ENCODE data around the gene PDCD1LG2. TPM values are rescaled to one million over a fixed set of nuclear protein-coding genes. Genes with fewer than 3 reads are reported as not detected.

The PDCD1LG2 gene
- total RNA-seq, 4 donors from 2014 or later = 0.44 to 3.1 (median 1.9) TPM

DNA sequence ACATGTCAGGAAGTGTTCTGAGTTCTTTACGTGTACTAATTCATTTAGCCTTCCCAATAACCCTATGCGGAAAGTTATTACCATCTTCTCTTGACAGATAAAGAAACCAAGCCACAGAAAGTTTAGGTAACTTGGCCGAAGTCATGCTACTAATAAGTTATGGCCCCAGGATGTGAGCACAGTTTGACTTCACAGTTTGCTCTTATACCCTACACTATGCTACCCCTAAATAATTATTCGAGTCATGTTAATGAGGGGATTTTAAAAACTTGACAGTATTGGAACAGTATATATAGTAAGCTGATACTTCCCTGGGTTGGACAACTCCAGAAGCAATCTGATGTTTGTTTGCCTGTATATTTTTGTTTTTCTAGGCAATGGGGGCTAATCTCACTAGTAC, 29.4 kb upstream of the PDCD1LG2 start:
- Histone ChIP-seq H3K27me3 (no peaks in the 10 kb centered on the region), H3K9me3 (peaks cover 0 to 7% (median 0%) of the 10 kb centered on the region in 4 donors), H3K4me1 (no peaks in the 10 kb centered on the region), H3K4me3 (no peak overlapping the region), H3K27ac (no peak overlapping the region), H3K36me3 (no peaks in the 10 kb centered on the region)
- no peak for TF ChIP-seq EP300 (IDR thresholded peaks at IDR 0.05)
- TF ChIP-seq POLR2A (IDR thresholded peaks at IDR 0.05) = no peak
- TF ChIP-seq, protein P1, sequence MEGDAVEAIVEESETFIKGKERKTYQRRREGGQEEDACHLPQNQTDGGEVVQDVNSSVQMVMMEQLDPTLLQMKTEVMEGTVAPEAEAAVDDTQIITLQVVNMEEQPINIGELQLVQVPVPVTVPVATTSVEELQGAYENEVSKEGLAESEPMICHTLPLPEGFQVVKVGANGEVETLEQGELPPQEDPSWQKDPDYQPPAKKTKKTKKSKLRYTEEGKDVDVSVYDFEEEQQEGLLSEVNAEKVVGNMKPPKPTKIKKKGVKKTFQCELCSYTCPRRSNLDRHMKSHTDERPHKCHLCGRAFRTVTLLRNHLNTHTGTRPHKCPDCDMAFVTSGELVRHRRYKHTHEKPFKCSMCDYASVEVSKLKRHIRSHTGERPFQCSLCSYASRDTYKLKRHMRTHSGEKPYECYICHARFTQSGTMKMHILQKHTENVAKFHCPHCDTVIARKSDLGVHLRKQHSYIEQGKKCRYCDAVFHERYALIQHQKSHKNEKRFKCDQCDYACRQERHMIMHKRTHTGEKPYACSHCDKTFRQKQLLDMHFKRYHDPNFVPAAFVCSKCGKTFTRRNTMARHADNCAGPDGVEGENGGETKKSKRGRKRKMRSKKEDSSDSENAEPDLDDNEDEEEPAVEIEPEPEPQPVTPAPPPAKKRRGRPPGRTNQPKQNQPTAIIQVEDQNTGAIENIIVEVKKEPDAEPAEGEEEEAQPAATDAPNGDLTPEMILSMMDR (IDR thresholded peaks at IDR 0.05) = no peak
- WGBS, 2 donors = 87 to 93% methylated on average over 4 of the region's 4 CpGs
- DNase-seq (ENCODE audit: low spot score in 2 of 2) = no peak

DNA sequence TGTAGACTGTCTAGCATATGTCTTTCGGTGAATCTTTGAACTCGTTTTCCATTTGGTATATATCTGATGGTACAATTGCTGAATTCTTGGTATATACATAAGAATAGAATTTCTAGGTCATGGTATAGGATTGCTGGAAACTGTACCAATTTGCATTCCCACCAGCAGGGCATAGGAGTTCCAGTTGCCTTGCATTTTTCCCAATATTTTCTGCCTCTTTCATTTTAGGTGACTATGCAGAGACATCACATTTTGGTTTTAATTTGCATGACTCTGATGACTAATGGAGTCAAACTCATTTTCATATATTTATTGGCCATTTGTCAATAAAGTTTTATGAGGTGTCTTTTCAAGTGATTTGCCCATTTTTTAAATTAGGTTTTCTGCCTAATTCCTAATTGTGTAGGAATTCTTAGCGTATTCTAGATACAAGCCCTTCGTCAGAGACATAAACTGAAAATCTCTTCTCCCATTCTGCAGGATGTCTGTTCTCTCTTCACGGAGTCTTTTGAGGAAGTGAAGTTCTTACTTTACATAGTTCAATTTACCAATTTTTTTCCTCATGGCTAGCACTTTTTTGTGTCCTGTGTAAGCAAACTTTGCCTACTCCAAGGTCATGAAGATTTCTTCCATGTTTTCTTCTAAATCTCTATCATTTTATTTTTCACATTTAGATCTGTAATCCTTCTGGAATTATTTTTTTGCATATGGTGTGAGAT, 28.9 kb upstream of the PDCD1LG2 start:
- WGBS, 2 donors = 87 to 92% methylated on average over 5 of the region's 5 CpGs
- peaks cover 0 to 7% (median 0%) of the 10 kb centered on the region in 4 donors for H3K9me3 ChIP-seq

GRCh38 chr9:5482194-5482593, 28.1 kb upstream of the PDCD1LG2 start:
- 90 to 92% methylated on average over 8 of the region's 8 CpGs for WGBS, 2 donors
- no peaks in the 10 kb centered on the region for H3K4me1 ChIP-seq
- H3K27ac ChIP-seq = no peak overlapping the region
- peaks cover 0 to 4% (median 0%) of the 10 kb centered on the region in 4 donors for H3K9me3 ChIP-seq
- H3K36me3 ChIP-seq = no peaks in the 10 kb centered on the region
- TF ChIP-seq POLR2A (IDR thresholded peaks at IDR 0.05) (no peak), EP300 (IDR thresholded peaks at IDR 0.05) (no peak)
- TF ChIP-seq, protein P1 (IDR thresholded peaks at IDR 0.05) = no peak
- DNase-seq (ENCODE audit: low spot score in 2 of 2) = no peak
- no peaks in the 10 kb centered on the region for H3K27me3 ChIP-seq
- H3K4me3 ChIP-seq = no peak overlapping the region

More for the DNA sequence above, 28.9 kb upstream of the PDCD1LG2 start:
- Histone ChIP-seq H3K4me3 (no peak overlapping the region), H3K36me3 (no peaks in the 10 kb centered on the region), H3K4me1 (no peaks in the 10 kb centered on the region), H3K27ac (no peak overlapping the region), H3K27me3 (no peaks in the 10 kb centered on the region)
- TF ChIP-seq EP300 (IDR thresholded peaks at IDR 0.05) (no peak), POLR2A (IDR thresholded peaks at IDR 0.05) (no peak)
- TF ChIP-seq, protein P1 (IDR thresholded peaks at IDR 0.05) = no peak
- no peak for DNase-seq (ENCODE audit: low spot score in 2 of 2)

- DNase-seq (ENCODE audit: low spot score in 2 of 2) = no peak
- Histone ChIP-seq H3K9me3 (no peaks in the 10 kb centered on the region), H3K4me3 (no peak overlapping the region), H3K27me3 (no peaks in the 10 kb centered on the region), H3K4me1 (no peaks in the 10 kb centered on the region), H3K27ac (no peak overlapping the region), H3K36me3 (no peaks in the 10 kb centered on the region)
- 69 to 93% methylated on average over 2 of the region's 2 CpGs for WGBS, 2 donors
- TF ChIP-seq POLR2A (IDR thresholded peaks at IDR 0.05) = no peak
- no peak for TF ChIP-seq EP300 (IDR thresholded peaks at IDR 0.05)
- TF ChIP-seq, protein P1 (IDR thresholded peaks at IDR 0.05) = no peak
Measured at GRCh38 chr9:5483306-5483705, 27.0 kb upstream of the PDCD1LG2 start.

DNA sequence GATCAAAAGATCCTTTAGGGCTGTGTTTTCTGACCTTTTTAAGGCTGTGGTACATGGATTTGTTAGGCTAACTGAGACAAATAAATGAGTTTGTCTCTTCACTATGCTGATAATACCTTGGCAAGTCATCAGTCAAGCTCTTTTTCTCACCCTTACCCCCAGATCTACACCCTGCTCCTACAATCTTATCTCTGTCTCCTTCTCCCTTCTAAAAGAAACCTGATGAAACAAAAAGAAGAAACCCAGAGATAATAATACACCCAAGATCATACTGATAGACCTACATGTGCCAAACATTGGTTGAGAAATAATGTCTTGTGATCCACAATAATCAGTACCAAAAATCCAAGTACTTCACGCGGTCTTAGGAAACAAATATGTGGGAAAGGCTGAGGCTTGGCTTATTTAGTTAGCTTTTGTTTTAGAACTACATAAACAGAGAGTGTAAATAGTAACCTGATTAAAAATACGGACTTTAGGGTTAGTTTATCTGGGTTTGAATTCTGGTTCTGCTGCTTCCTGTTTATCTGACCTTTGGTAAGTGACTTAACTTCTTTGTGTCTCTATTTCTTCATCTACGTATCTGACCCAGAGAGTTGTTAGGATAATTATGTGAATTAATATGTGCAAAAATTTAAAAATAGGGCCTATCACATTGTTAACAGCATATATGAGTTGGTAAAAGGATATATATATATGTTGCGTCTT, 24.8 kb upstream of the PDCD1LG2 start:
- H3K4me3 ChIP-seq = no peak overlapping the region
- H3K36me3 ChIP-seq = no peaks in the 10 kb centered on the region
- H3K9me3 ChIP-seq = no peaks in the 10 kb centered on the region
- TF ChIP-seq, protein P1 (IDR thresholded peaks at IDR 0.05) = no peak
- TF ChIP-seq EP300 (IDR thresholded peaks at IDR 0.05) = no peak
- no peak for TF ChIP-seq POLR2A (IDR thresholded peaks at IDR 0.05)
- 80 to 89% methylated on average over 5 of the region's 5 CpGs for WGBS, 2 donors
- no peaks in the 10 kb centered on the region for H3K27me3 ChIP-seq
- DNase-seq (ENCODE audit: low spot score in 2 of 2) = no peak
- H3K27ac ChIP-seq = no peak overlapping the region
- no peaks in the 10 kb centered on the region for H3K4me1 ChIP-seq
